Stimulated activated naive CD4-positive, alpha-beta T cell (primary cell): ENCODE data around the gene ZSCAN5A.
"Not testable (repeated sequence)": the region's sequence is repeated elsewhere in the genome, so short reads cannot be mapped to it uniquely, and the experiment has no call there.

ENCODE experiments used
- DNase-seq, 6 experiments: peaks; one replicate each; lab custom pipeline; 2025; lab: John Stamatoyannopoulos, UW

The ZSCAN5A gene, protein sequence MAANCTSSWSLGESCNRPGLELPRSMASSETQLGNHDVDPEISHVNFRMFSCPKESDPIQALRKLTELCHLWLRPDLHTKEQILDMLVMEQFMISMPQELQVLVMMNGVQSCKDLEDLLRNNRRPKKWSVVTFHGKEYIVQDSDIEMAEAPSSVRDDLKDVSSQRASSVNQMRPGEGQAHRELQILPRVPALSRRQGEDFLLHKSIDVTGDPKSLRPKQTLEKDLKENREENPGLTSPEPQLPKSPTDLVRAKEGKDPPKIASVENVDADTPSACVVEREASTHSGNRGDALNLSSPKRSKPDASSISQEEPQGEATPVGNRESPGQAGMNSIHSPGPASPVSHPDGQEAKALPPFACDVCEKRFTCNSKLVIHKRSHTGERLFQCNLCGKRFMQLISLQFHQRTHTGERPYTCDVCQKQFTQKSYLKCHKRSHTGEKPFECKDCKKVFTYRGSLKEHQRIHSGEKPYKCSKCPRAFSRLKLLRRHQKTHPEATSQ

DNA sequence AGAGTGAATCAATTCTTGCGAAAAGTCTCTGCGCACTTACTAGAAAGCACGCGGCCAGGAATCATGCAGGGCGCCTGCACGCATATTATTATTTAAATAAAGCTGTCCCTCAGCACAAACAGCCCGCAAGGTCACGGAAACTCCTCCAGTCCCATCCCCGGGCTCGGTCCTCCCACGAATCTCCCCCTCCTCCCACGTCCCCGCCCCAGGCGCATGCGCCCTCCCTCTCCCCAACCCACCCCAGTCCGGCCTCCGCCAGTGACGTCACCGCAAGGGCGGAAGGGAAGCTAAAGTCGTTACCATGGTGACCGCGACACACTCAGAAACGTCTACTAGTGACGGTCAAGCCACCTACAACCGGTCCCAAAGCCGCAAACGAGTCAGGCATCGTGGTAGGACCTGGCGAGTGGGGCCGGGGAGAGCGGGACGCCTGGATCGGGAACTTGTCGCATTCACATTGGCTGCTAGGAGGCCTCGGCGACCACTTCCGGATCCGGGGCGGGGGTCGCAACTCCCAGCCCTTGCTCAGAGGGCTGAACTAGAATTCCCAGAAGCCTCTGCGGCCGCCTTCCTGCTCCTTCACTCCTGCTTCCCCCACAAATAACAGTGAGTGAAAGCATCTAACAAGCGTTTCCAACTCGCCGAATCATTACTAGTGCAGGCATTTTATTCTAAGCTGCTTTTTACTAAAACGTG lies at the start of gene ZSCAN5A:
Gene ZSCAN5A, minus strand, starts transcription at position 459 of the 696 bp plus-strand sequence. CDS start 89,793 bp downstream, outside the sequence.
- peak; percentile 97 to 100 (median 98) for DNase-seq

DNA sequence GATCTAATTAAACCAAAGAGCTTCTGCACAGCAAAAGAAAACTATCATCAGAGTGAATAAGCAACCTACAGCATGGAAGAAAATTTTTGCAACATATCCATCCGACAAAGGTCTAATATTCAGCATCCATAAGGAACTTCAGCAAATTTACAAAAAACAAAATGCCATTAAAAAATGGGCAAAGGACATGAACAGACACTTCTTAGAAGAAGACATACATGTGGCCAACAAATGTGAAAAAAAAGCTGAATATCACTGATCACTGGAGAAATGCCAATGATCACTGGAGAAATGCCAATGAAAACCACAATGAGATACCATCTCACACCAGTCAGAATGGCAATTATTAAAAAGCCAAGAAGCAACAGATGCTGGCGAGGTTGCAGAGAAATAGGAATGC lies 46.2 kb upstream of the ZSCAN5A start:
- DNase-seq: no peak

DNA sequence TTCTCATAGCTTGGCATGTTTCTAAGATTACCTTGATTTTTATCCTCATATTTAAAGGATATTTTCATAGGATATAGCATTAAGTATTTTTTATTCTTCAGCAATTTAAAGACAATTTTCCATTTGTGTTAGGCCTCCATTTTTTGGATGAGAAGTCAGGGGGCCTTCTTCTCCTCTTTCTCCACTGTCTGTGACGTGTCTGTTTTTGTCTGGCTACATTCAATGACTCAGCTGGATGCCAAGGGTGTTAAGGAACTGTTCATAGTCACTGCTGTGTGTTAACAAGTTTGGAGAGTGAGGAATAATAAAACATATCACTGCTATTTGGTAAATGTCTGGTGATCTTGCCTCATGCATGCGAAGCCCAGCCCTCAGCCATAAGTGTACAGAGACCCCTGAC lies 42.3 kb upstream of the ZSCAN5A start:
- DNase-seq: no peak

DNA sequence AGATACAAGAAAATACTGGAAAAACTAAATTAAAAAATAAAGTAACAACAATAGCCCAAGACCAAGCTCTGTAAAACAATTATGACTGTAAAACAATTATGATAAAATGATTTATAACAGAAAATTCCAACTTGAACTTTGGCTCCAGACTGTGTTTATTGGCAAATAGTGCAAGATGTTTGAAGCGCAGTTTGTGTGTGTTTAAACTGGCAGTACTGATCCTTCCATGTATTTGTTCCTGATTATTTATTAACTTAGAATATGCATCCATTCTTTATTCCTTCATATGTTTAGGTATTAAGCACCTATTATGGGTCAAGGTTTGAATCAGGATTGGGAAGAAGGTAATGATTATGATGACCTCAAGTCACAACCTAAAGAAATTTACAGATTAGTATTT lies 40.9 kb upstream of the ZSCAN5A start:
- no peak for DNase-seq

DNA sequence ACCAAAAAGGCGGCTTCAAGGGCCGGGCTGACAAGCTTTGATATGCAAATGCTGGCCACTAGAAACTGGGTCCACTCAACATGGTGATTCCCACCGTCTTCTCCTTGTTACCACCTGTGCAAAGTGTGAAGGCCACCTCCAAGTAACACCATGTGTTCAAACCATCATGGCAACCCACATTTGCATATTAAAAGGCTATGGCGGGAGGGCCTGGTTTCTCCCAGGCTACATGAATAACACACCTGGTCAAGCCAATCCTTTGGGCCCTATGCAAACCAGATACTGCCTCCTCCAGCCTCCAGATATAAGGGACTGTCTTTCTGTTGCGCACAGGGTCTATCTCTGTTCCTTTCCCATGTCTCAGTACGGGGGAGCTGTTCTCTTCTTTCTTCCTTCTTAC lies 36.6 kb upstream of the ZSCAN5A start:
- no peak for DNase-seq

DNA sequence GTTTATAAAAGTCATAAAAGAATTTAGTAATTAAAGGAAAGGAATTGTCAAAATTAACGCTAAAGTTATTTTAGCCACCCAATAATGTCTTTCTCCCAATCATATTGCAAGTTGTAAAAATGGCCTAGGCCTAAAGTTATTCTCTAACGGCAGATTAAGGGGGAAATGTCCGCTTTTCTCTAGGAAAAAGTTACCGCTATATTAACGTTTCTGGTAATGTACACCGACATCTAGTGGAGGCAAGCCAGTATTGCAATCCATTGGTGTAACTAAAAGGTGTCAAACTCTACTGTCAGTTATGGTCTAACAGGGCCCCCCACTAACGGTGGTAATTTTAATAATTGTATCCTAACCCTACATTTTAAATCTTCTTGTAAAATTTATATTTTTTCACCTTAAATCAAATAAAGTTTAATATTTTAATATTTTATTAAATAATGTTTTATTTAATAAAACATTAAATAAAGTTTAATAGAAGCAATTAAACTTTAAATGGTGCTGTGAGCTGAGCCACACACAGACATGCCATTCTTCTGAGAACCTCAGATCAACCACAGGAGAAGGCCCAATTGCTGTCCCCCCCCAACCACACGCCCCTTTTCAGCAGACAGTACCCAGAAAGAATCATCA lies 35.9 kb upstream of the ZSCAN5A start:
- DNase-seq: peak; percentile 3 to 64 (median 21)

DNA sequence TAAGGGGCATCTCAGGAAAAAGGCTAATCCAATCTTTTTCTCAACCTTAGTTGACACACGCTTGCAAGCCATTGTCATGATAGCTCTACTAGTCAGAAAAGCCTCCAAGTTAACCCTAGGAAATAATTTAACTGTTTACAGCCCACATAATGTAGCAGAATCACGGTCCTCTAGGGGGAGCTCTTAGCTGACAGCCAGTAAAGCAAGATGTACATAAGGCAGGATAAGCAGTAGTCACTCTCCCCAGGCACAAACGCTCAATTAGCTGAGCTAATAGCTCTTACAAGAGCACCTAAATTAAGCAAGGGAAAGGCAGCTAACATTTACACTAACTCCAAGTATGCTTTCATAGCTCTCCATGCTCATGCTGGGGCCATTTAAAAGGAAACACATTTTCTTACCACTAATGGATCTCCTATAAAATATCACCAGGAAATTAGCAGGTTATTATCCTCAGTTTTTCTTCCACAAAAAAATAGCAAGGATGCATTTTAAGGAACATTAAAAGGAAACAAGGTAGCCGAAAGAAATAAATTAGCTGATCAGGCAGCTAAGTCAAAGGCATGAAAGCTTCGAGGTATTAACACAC lies 33.7 kb upstream of the ZSCAN5A start:
- no peak for DNase-seq

DNA sequence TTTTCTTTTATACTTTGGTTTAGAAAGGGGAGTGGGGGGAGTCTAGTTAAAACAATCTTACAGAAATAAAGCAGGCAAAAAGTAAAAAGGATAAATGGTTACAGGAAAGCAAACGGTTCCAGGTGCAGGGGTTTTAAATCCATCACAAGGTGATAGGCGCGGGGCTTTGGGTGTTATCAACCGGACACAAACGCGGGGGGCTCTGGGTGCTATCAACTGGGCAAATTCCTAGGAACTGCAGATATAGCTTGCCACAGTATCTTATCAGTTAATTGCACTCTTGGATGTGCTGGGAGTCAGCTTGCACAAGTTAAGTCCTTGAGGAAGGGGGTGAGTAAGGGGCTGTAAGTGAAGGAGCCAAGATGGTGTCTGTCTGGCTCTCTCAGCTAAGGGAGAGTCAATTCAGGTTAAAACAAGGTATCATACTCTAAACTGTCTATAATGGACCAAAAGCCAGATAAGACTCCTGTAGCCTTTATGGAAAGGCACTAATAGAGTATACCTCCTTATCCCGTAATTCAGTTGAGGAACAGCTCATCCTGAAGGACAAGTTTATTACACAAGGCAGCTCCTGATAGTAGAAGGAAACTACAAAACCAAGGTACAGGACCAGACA lies 32.6 kb upstream of the ZSCAN5A start:
- DNase-seq: no peak

DNA sequence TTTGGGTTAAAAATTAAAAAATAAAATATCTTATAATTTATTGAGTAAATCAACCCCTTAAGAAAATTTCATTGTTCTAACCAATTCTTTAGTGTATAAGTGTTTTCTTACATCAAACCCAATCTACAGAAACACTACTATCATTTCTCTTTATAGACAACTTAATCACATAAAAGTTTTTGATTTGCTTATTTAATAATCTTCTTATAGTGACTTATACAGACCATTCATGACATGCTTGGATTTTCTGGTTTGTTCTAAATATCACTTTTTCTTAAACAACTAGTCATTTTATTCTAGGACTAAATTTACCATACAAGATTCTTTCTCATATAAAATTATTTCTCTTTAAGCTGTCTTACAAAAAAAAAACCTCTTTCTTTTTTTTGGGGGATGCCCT lies 27.3 kb upstream of the ZSCAN5A start:
- DNase-seq: no peak

DNA sequence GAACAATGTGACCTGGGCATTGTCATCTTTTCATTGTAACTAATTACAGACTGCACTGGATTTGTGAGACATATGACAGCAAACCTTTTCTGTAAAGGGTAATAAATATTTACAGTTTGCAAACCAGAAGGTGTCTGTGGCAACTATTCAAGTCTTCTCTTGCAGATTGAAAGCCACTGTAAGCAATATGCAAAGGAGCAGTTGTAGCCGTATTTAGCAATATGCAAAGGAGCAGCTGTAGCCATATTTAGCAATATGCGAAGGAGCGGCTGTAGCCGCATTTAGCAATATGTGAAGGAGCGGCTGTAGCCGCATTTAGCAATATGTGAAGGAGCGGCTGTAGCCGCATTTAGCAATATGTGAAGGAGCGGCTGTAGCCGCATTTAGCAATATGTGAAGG lies 24.4 kb upstream of the ZSCAN5A start:
- not testable (repeated sequence) for DNase-seq

DNA sequence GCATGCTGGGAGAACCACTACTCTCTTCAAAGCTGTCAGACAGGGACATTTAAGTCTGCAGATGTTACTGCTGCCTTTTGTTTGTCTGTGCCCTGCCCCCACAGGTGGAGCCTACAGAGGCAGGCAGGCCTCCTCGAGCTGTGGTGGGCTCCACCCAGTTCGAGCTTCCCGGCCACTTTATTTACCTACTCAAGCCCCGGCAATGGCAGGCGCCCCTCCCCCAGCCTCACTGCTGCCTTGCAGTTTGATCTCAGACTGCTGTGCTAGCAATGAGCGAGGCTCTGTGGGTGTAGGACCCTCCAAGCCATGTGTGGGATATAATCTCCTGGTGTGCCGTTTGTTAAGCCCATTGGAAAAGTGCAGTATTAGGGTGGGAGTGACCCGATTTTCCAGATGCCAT lies 22.4 kb upstream of the ZSCAN5A start:
- DNase-seq: not testable (repeated sequence)

DNA sequence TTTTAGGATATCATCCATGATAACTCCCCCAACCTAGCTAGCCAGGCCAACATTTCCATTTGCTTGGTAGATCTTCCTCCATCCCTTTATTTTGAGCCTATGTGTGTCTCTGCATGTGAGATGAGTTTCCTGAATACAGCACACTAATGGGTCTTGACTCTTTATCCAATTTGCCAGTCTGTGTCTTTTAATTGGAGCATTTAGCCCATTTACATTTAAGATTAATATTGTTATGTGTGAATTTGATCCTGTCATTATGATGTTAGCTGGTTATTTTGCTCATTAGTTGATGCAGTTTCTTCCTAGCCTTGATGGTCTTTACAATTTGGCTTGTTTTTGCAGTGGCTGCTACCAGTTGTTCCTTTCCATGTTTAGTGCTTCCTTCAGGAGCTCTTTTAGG lies 20.7 kb upstream of the ZSCAN5A start:
- DNase-seq: not testable (repeated sequence)

DNA sequence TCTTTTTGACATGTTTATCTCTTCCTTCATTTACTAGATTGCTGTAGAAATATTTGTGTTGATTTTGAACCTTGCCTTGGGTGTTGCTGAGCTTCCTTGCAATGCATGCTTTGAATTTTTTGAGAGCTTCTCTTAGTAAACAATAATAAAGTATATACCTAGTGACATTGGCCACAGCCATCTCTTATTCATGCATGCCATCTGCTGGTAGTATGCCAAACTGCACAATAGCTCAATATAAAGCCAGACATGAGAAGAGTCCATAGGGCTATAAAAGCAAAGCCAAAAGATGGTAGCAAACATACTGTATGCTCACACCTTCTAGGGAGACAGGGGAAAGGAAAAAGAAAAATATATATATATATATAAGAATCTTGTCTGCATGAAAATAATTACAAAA lies 18.9 kb upstream of the ZSCAN5A start:
- peak in 3 of 6 experiments; percentile 12 to 25 (median 18) for DNase-seq

DNA sequence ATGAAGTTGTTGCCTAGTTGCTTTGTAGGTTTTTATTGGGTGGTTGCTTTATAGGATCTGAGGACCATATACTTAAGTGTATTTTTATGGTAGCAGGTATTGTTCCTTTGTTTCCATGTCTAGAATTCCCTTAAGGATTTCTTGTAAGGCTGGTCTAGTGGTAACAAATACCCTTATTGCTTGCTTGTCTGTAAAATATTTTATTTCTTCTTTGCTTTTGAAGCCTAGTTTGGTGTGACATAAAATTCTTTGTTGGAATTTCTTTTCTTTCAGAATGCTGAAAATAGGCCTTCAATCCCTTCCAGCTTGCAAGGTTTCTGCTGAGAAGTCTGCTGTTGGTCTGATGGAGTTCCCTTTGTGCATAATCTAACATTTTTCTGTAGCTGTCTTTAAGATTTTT lies 18.1 kb upstream of the ZSCAN5A start:
- DNase-seq: no peak

DNA sequence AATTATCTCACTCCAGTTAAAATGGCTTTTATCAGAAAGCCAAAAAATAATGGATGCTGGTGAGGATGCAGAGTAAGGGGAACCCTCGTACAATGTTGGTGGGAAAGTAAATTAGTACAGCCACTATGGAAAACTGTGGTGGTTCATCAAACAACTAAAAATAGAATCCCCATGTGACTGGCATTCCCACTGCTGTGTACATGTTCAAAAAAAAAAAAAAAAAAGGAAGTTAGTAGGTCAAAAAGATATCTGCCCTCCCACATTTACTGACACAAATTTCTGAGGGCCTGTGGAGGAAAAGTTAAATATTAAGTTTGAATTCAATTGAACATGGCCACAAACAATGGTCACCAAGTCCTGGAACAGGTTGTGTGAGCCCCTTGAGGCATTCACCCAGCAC lies 9.8 kb upstream of the ZSCAN5A start:
- no peak for DNase-seq

DNA sequence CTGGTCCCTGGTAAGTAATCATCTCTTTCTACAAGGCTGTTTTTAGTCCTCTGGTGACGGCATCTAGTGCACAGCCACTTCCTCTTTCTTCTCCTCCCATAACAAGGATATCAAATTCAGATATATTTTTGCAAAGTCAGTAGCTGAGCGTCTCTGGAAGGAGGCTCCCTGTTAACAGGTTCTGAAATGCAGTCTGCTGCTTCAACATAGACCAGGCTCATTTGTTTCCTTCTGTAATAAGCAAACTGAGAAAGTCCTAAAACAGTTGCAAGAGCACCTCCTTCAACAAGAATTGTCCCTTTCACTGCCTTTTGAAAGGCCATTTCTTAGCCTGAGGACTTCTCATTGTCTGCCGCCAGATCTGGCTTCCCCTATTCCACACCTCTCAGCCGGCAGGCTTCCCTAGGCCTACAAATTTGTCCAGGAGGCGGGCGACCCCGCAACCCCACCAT lies 7.4 kb upstream of the ZSCAN5A start:
- DNase-seq: no peak

DNA sequence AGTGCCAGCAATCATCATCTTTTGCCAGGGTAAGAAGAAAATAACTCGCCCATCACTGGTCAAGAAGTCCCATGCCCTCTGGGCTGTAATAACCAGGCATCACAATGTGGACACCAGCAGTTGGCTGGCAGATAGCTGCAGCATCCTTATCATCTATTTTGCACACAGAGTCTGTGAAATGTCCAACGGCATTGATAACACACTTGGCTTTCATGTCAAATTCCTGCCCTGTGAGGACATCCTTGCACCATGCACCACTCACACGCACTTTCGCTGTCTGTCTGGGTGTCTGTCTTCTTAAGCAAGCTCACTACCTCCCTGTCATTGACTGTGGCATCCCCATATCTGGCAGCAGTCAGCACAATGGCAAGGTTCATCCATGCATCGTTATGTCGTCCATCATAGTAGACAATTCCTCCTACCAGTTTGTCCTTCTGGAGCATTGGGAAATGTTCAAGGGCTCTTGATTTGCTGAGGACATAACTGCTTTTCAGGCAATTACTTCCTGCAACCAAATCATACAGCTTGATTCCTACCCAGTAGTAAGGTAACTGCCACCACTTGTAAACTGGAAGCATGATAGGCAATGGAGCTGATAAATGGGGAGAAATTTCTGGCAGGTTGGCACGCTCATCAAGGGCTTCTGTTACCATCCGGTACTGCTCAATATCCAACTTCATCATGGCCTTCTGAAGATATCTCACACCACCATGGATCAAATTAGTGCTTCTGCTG lies 6.8 kb upstream of the ZSCAN5A start:
- no peak for DNase-seq

DNA sequence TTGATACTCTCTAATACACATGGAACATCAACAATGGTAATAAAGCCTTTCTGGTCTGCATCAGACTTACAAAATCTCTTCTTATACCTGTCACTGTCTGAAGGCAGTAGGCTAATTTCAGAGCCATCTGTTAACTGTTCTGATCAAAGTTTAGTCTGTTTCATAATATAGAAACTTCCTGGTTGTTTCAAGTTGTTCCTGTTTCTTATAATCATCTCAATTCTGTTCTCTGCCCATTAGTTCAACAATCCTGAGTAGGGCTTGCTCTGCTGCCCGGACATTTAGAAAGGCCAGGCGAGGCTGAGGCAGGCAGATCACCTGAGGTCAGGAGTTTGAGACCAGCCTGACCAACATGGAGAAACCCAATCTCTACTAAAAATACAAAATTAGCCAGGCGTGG lies 5.4 kb upstream of the ZSCAN5A start:
- DNase-seq: no peak

DNA sequence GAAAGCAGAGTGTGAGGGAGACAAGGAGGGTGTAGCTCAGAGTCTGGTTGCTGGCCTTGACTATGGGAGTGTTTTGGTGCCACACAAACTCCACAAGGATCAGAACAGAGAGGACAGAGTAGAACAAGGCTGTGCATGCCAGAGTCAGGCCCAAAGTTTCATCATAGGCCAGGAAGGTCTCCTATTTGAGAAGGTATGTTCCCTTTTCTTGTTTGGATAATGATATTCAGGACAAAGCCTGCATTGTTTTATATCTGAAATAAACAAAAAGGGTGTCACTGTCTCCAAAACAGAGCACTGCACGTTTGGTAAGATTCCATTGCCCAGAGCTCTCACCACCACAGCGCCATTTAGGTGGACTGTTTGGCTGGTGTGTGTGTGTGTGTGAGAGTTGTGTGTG lies 3.1 kb upstream of the ZSCAN5A start:
- no peak for DNase-seq

DNA sequence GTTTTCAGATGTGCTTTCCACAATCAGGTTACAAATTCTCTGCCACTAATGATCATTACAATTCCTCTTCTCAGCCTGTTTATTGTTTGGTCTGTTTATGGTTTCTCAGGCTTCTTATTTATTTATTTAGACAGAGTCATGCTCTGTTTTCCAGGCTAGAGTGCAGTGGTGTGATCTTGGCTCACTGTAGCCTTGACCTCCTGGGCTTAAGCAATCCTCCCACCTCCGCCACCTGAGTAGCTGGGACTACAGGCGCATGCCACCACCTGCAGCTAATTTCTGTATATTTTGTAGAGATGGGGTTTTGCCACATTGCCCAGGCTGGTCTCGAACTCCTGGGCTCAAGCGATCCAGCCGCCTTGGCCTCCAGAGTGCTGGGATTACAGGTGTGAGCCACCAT lies 2.1 kb upstream of the ZSCAN5A start:
- DNase-seq: no peak
